A673 (cell line): ENCODE results near the gene MTHFSD.

Experiments
- CTCF ChIP-seq: fragments of 300-800, 200-600 bp; sonication (generic); conservative IDR thresholded peaks from 2 replicates; pipeline ENCODE4 v1.5.1; 2017; ENCODE audit warnings: low read depth, mild to moderate bottlenecking, antibody characterized with exemption, low read length, moderate library complexity, mixed read lengths
- EZH2 ChIP-seq: fragments of 200-600 bp; sonication (generic); IDR thresholded peaks from 2 replicates; pipeline ENCODE4 v1.6.1; 2017; ENCODE audit warnings: borderline replicate concordance, low read depth, mild to moderate bottlenecking, mixed read lengths, antibody characterized with exemption, low read length; ENCODE audit not compliant: poor library complexity, severe bottlenecking

GRCh38 chr16:86503830-86504229, 51.2 kb downstream of the MTHFSD start:
- TF ChIP-seq CTCF (no peak), EZH2 (no peak)
